NCI-H2196 treated with DMSO at 0.1 percent for 48 hours (cell line): ENCODE results near the gene EPHA6.
"Not testable (repeated sequence)": the region's sequence is repeated elsewhere in the genome, so short reads cannot be mapped to it uniquely, and the experiment has no call there.

Source experiments
- DNase-seq: peaks from one replicate; lab custom pipeline; 2025; ENCODE audit not compliant: unreplicated experiment; lab: John Stamatoyannopoulos, UW

EPHA6 gene

GRCh38 chr3:97265237-97266005 is 451.0 kb downstream of the EPHA6 start:
- no peak for DNase-seq

GRCh38 chr3:97269202-97269601 is 454.8 kb downstream of the EPHA6 start:
- DNase-seq, result no peak

- DNase-seq, result not testable (repeated sequence)
Measured at GRCh38 chr3:97276879-97277550, 462.6 kb downstream of the EPHA6 start.

GRCh38 chr3:97277708-97278107 is 463.3 kb downstream of the EPHA6 start:
- no peak for DNase-seq

- no peak for DNase-seq
Measured at GRCh38 chr3:97278506-97278905, 464.1 kb downstream of the EPHA6 start.

GRCh38 chr3:97291901-97292300 is 477.5 kb downstream of the EPHA6 start:
- DNase-seq, result no peak

- no peak for DNase-seq
Measured at GRCh38 chr3:97293596-97294131, 479.3 kb downstream of the EPHA6 start.

GRCh38 chr3:97297032-97297431 is 482.6 kb downstream of the EPHA6 start:
- no peak for DNase-seq

GRCh38 chr3:97301114-97301513 is 486.7 kb downstream of the EPHA6 start:
- no peak for DNase-seq

- DNase-seq, result no peak
Measured at GRCh38 chr3:97306226-97306625, 491.8 kb downstream of the EPHA6 start.

GRCh38 chr3:97338375-97338774 is 524.0 kb downstream of the EPHA6 start:
- no peak for DNase-seq

GRCh38 chr3:97340940-97341339 is 526.5 kb downstream of the EPHA6 start:
- DNase-seq, result no peak

GRCh38 chr3:97347780-97348179 is 533.4 kb downstream of the EPHA6 start:
- DNase-seq, result no peak

- no peak for DNase-seq
Measured at GRCh38 chr3:97350971-97351370, 536.6 kb downstream of the EPHA6 start.

- DNase-seq, result no peak
Measured at GRCh38 chr3:97353176-97353575, 538.8 kb downstream of the EPHA6 start.

GRCh38 chr3:97359977-97360376 is 545.6 kb downstream of the EPHA6 start:
- DNase-seq, result no peak

- no peak for DNase-seq
Measured at GRCh38 chr3:97360804-97361203, 546.4 kb downstream of the EPHA6 start.

- DNase-seq, result no peak
Measured at GRCh38 chr3:97384583-97384982, 570.2 kb downstream of the EPHA6 start.

- no peak for DNase-seq
Measured at GRCh38 chr3:97388774-97389173, 574.4 kb downstream of the EPHA6 start.

- no peak for DNase-seq
Measured at GRCh38 chr3:97389936-97390335, 575.5 kb downstream of the EPHA6 start.

GRCh38 chr3:97391167-97391566 is 576.8 kb downstream of the EPHA6 start:
- DNase-seq, result no peak

GRCh38 chr3:97409612-97410011 is 595.2 kb downstream of the EPHA6 start:
- DNase-seq, result no peak
